Stimulated activated CD4-positive, alpha-beta T cell treated with anti-CD3 and anti-CD28 coated beads, Interleukin-12 subunit alpha, Interleukin-12 subunit beta, amount 100 ng/mL, for 24 hours (primary cell): ENCODE data around the gene DIAPH1.

ENCODE experiments used
- DNase-seq, 2 experiments: peaks; one replicate each; pipeline ENCODE4 v3.0.0-alpha.2; 2020; ENCODE audit warnings: low read depth in 2 of 2

The DIAPH1 gene

GRCh38 chr5:141560725-141561483 lies 57.9 kb downstream of the DIAPH1 start:
- DNase-seq, result no peak

- DNase-seq, result no peak
These were observed 58.6 kb downstream of the DIAPH1 start for GRCh38 chr5:141560151-141560550.

GRCh38 chr5:141559461-141559860 lies 59.3 kb downstream of the DIAPH1 start:
- DNase-seq, result no peak

GRCh38 chr5:141558150-141558549 lies 60.6 kb downstream of the DIAPH1 start:
- DNase-seq, result no peak

- DNase-seq, result peak; percentile 49 to 71
These were observed 61.1 kb downstream of the DIAPH1 start for GRCh38 chr5:141557681-141558136.

GRCh38 chr5:141547921-141548320 lies 70.9 kb downstream of the DIAPH1 start:
- DNase-seq, result no peak

GRCh38 chr5:141547488-141547887 lies 71.3 kb downstream of the DIAPH1 start:
- no peak for DNase-seq

GRCh38 chr5:141543053-141543452 lies 75.7 kb downstream of the DIAPH1 start:
- no peak for DNase-seq

GRCh38 chr5:141534492-141535213 lies 84.1 kb downstream of the DIAPH1 start:
- no peak for DNase-seq

GRCh38 chr5:141533897-141534296 lies 84.9 kb downstream of the DIAPH1 start:
- no peak for DNase-seq

- no peak for DNase-seq
These were observed 86.1 kb downstream of the DIAPH1 start for GRCh38 chr5:141532726-141533125.

GRCh38 chr5:141529873-141530272 lies 88.9 kb downstream of the DIAPH1 start:
- DNase-seq, result no peak

GRCh38 chr5:141529002-141529401 lies 89.8 kb downstream of the DIAPH1 start:
- no peak for DNase-seq

GRCh38 chr5:141528291-141528984 lies 90.4 kb downstream of the DIAPH1 start:
- DNase-seq, result no peak

- DNase-seq, result no peak
These were observed 91.4 kb downstream of the DIAPH1 start for GRCh38 chr5:141527426-141527825.

- no peak for DNase-seq
These were observed 93.1 kb downstream of the DIAPH1 start for GRCh38 chr5:141525653-141526052.

- DNase-seq, result no peak
These were observed 93.9 kb downstream of the DIAPH1 start for GRCh38 chr5:141524604-141525597.

GRCh38 chr5:141523991-141524390 lies 94.8 kb downstream of the DIAPH1 start:
- DNase-seq, result no peak

GRCh38 chr5:141522301-141522700 lies 96.5 kb downstream of the DIAPH1 start:
- no peak for DNase-seq

GRCh38 chr5:141521244-141521781 lies 97.5 kb downstream of the DIAPH1 start:
- DNase-seq, result no peak
